Effector CD4-positive, alpha-beta T cell (primary cell): ENCODE measurements around the gene OGFR.
"Not testable (repeated sequence)": the region's sequence is repeated elsewhere in the genome, so short reads cannot be mapped to it uniquely, and the experiment has no call there.

ENCODE experiments used
- DNase-seq: peaks from one replicate; pipeline ENCODE4 v3.0.0-alpha.2; 2020

OGFR gene

GRCh38 chr20:62840244-62841197 lies 35.9 kb downstream of the OGFR start:
- DNase-seq: no peak

DNA sequence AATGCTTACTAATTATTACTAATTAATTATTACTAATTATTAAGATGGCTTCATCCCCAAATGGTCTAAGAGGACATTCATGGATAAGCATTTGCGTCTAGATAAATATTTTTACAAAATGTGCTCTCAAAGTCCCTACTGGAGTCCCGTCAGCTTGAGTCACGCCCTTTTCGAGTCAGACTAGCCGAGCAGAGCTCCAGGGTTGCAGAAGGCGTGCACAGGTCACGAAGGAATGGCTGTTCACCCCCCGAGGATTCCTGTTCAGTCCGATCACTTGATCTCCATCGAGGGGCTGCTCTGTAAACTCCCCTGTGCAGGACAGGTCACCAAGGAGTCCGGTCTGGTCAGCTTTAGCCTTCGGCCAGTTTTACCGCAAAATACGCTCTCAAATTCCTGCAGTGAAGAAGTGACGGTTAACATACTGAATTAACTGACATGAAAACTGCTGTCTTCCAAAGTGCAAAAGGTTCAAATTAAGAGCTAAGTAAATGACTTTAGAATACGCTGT lies 37.1 kb downstream of the OGFR start:
- no peak for DNase-seq

- no peak for DNase-seq
Observed at GRCh38 chr20:62843656-62844055, 39.0 kb downstream of the OGFR start.

DNA sequence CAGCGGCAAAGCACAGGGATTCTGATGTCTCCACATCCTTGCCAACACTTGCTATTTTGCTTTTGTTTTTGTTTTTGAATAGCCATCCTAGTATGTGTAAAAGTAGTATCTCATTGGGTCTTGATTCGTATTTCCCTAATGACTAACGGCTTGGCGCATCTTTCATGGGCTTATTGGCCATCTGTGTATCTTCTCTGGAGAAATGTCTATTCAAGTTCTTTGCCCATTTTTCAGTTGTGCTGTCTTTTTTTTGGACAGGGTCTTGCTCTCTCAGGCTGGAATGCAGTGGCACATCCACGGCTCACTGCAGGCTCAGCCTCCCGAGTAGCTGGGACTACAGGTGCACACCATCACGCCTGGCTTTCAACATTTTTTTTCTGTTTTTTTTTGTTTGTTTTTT lies 39.5 kb downstream of the OGFR start:
- no peak for DNase-seq

- no peak for DNase-seq
Observed at GRCh38 chr20:62845416-62846160, 41.0 kb downstream of the OGFR start.

DNA sequence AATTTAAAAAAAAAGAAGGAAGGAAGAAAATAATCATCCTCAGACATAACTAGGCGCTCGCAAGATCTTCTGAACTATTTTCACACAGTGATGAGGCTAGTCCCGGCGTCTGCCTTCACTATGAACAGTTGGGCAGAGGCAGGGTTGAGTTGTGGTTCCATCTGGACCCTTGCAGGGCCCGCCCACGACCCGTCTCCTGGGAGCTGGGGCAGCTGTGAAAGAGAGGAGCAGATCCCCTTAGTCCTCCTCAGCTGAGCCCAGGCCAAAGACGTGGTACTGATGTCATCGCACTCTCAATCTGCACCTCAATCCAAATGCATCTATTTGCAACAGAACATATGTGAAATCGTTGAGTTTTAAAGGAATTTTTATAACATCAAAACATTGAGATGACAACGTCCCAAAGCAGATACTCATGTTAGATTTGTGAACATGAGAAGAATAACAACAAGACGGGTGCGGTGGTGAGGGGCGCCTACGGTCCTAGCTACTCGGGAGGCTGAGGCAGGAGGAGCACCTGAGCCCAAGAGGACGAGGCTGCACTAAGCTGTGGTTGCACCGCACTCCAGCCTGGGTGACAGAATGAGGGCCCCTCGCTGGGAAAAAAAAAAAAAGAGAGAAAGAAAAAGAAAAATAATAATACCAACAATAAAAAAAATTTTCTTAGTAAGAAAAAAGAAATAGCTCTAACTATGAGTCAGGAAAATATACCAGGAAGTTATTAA lies 41.7 kb downstream of the OGFR start:
- no peak for DNase-seq

DNA sequence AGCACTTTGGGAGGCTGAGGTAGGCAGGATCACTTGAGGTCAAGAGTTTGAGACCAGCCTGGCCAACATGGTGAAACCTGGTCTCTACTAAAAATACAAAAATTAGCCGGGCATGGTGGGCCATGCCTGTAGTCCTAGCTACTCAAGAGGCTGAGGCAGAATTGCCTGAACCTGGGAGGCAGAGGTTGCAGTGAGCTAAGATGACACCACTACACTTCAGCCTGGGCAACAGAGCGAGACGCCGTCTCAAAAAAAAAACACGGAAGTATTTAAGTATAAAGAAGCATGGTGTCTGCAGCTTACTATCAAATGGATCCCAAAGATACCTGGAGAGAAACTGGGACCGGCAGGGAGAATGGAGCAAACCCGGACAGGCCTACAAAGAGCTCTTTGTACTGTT lies 44.3 kb downstream of the OGFR start:
- not testable (repeated sequence) for DNase-seq

GRCh38 chr20:62849431-62849830 lies 44.8 kb downstream of the OGFR start:
- DNase-seq: no peak

GRCh38 chr20:62850333-62850974 lies 45.8 kb downstream of the OGFR start:
- DNase-seq: no peak

- DNase-seq: no peak
Observed at GRCh38 chr20:62852196-62852595, 47.6 kb downstream of the OGFR start.

GRCh38 chr20:62852841-62853240 lies 48.2 kb downstream of the OGFR start:
- DNase-seq: no peak

DNA sequence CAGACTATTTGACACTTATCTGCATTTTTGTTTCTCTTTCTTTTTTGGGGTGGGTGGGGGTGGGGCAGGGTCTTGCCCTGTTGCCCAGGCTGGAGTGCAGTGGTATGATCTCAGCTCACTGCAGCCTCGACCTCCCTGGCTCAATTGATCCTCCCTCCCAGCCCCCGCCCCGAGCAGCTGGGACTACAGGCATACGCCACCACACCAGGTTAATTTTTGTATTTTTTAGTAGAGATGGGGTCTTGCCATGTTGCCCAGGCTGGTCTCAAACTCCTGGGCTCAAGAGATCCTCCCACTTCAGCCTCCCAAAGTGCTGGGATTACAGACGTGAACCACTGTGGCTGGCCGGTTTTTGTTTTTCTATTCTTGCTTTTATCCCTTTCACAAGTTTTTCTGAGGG lies 48.7 kb downstream of the OGFR start:
- not testable (repeated sequence) for DNase-seq

DNA sequence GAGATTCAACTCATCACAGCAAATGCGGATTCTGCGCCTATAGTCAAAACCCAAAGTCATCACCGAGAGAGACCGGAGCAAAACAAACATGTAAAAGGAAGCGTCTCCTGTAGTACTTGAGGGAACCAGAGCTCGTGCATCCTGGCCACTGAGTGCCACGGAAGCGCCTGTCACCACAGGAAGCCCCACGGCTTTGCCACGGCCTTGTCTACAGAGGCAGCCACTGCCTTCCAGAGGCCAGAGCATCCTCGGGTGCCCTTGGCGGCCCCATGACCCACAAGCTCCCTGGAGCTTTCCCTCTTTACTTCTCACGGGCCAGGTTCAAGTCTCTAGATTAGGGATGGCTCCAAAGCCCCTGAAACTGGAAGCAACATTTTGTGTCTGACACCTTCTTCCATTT lies 49.5 kb downstream of the OGFR start:
- no peak for DNase-seq

- DNase-seq: no peak
Observed at GRCh38 chr20:62855120-62855519, 50.5 kb downstream of the OGFR start.

DNA sequence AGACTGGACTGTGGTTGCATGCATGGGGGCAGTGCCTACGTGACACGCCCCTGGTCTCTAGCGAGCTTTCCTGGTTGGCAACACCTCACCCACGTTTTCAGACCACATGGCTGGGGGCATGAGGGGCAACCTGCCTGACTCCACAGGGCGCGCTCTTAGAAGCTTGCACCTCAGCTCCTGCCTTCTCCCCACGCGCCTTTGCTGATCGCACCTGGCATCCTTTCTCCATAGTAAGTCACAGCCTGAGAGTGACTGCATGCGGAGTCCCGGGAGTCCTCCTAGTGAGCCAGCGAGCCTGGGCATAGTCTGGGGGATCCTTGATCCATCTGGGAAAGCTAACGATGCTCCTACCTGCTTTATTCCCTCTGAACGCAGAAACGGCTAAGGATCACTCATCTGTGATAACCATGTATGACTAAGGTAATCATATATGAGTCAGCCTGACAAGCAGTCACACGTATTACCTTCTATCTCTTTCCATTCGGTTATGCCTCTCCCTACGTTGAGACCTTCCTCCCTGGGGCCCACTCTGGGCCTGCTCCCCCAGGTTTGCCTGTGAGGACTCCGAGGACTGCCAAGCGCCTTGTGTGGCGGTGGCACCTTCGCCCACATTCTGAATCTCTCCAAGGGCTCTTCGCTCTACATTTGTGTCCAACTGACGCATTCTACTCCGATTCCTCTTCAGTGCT lies 52.4 kb downstream of the OGFR start:
- no peak for DNase-seq

- no peak for DNase-seq
Observed at GRCh38 chr20:62858058-62858830, 53.6 kb downstream of the OGFR start.

DNA sequence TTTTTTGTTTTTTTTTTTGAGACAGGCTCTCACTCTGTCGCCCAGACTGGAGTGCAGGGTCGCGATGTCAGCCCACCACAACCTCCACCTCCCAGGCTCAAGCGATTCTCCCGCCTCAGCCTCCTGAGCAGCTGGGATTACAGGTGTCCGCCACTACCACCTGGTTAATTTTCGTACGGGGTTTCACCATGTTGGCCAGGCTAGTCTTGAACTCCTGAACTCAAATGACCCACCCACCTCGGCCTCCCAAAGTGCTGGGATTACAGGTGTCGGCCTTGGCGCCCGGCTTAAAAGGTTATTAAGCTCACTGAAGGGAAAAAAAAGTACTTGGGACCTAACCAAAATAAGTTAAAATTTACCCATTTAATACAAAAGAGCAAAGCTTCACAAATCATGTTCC lies 55.1 kb downstream of the OGFR start:
- DNase-seq: no peak

GRCh38 chr20:62860391-62860923 lies 55.8 kb downstream of the OGFR start:
- DNase-seq: no peak

- peak; percentile 40 for DNase-seq
Observed at GRCh38 chr20:62860924-62861691, 56.5 kb downstream of the OGFR start.

- DNase-seq: peak; percentile 90
Observed at GRCh38 chr20:62861726-62862336, 57.2 kb downstream of the OGFR start, which contains the start of gene TCFL5. TSS of gene TCFL5 (minus strand) at chr20:62861822. CDS start at chr20:62861670, 152 bp downstream.
